GM12878 (cell line): Measurements from ENCODE around the gene PLK1. TPM values are rescaled to one million over a fixed set of nuclear protein-coding genes. Genes with fewer than 3 reads are reported as not detected.

Experiments
- ATAC-seq: fragments of 200-7000 bp; cut with Tn5 transposase; 3 replicates; pipeline ENCODE4 v1.9.1; 2020; ENCODE audit warnings: mild to moderate bottlenecking, moderate library complexity
- BruUV-seq: library from RNA; stranded (reverse); fragments of 400-500 nt; replicated peaks from 2 replicates; lab custom pipeline; 2021; lab: Mats Ljungman, UMichigan
- CTCF ChIA-PET: fragments of 300-600 bp; sonication (Branson Sonifier 250); formaldehyde crosslinking; extraction: SDS; loops from one replicate; lab custom pipeline; 2021; ENCODE audit warnings: inconsistent platforms; lab: Yijun Ruan, JAX
- POLR2A ChIA-PET: fragments of 350-600 bp; formaldehyde crosslinking; extraction: SDS; loops from one replicate; lab custom pipeline; 2021; ENCODE audit warnings: inconsistent platforms; lab: Charles Lee
- RAD21 ChIA-PET: fragments of 300-600 bp; sonication (Branson Sonifier 250); formaldehyde crosslinking; loops from one replicate; lab custom pipeline; 2023; ENCODE audit warnings: antibody characterized with exemption; ENCODE audit not compliant: unreplicated experiment; lab: Charles Lee
- SMC1A ChIA-PET: fragments of 300-600 bp; sonication (Branson Sonifier 250); formaldehyde crosslinking; loops from one replicate; lab custom pipeline; 2023; ENCODE audit not compliant: unreplicated experiment, uncharacterized antibody; lab: Charles Lee
- DNase-seq: peaks from one replicate; pipeline ENCODE4 v3.0.0-alpha.2; 2011; ENCODE audit warnings: low read depth, low spot score
- FAIRE-seq: peaks from 3 replicates; lab custom pipeline; 2011; peaks lifted over from hg19 to GRCh38; lab: Jason Lieb, UNC
- H2AFZ ChIP-seq: 2 replicates; pipeline ENCODE4 v1.6.0; 2011; ENCODE audit warnings: low read depth, low read length, control low read depth; ENCODE audit not compliant: control insufficient read depth
- H3K27ac ChIP-seq: 2 replicates; pipeline ENCODE4 v1.5.1; 2011; ENCODE audit warnings: control low read depth; ENCODE audit not compliant: control insufficient read depth, insufficient read depth
- H3K27me3 ChIP-seq, 2 experiments: replicated peaks in 1 of 2; 2 replicates each; pipeline versions ENCODE4 v1.6.0 to v1.6.1; 2011; ENCODE audit warnings: low read length in 1 of 2; ENCODE audit not compliant: control insufficient read depth in 2 of 2, insufficient read depth in 2 of 2
- H3K36me3 ChIP-seq, 2 experiments: 2 replicates each; pipeline ENCODE4 v1.5.1; 2011; ENCODE audit warnings: low read length in 1 of 2; ENCODE audit not compliant: control insufficient read depth in 2 of 2, insufficient read depth in 2 of 2
- H3K4me1 ChIP-seq: 2 replicates; pipeline ENCODE4 v1.6.1; 2011; ENCODE audit warnings: mild to moderate bottlenecking, low read length, moderate library complexity, mixed read lengths; ENCODE audit not compliant: control insufficient read depth, insufficient read depth
- H3K4me2 ChIP-seq: 2 replicates; pipeline ENCODE4 v1.6.0; 2011; ENCODE audit warnings: control low read depth; ENCODE audit not compliant: control insufficient read depth, insufficient read depth
- H3K4me3 ChIP-seq: fragments of 200-600 bp; sonication (generic); 2 replicates; pipeline ENCODE4 v1.5.1; 2016
- H3K79me2 ChIP-seq: 2 replicates; pipeline ENCODE4 v1.6.0; 2011; ENCODE audit warnings: low read length; ENCODE audit not compliant: control insufficient read depth, insufficient read depth
- H3K9ac ChIP-seq: 2 replicates; pipeline ENCODE4 v1.8.0; 2011; ENCODE audit warnings: low read length, control low read depth, mixed read lengths; ENCODE audit not compliant: control insufficient read depth, insufficient read depth
- H3K9me3 ChIP-seq: replicated peaks from 3 replicates; pipeline ENCODE4 v1.5.1; 2011; ENCODE audit warnings: mild to moderate bottlenecking, low read length; ENCODE audit not compliant: control insufficient read depth, insufficient read depth
- H4K20me1 ChIP-seq: 2 replicates; pipeline ENCODE4 v1.6.0; 2011; ENCODE audit not compliant: control insufficient read depth, insufficient read depth
- ATF7 ChIP-seq: fragments of 450-650 bp; IDR thresholded peaks from 2 replicates; pipeline ENCODE4 v1.6.1; 2016; ENCODE audit warnings: low read depth, mild to moderate bottlenecking
- KDM1A ChIP-seq: fragments of 200-600 bp; sonication (generic); IDR thresholded peaks from 2 replicates; pipeline ENCODE4 v1.6.1; 2016; ENCODE audit warnings: borderline replicate concordance
- MLLT1 ChIP-seq: fragments of 450-650 bp; IDR thresholded peaks from 2 replicates; pipeline ENCODE4 v1.6.1; 2016; ENCODE audit warnings: mild to moderate bottlenecking
- RBBP5 ChIP-seq: fragments of 200-600 bp; sonication (generic); conservative IDR thresholded peaks from 2 replicates; pipeline ENCODE4 v1.6.1; 2016
- SP1 ChIP-seq: IDR thresholded peaks from one replicate; pipeline ENCODE4 v1.6.1; 2011; ENCODE audit warnings: low read depth, low read length
- YY1 ChIP-seq: IDR thresholded peaks from 2 replicates; pipeline ENCODE4 v1.6.1; 2011; ENCODE audit warnings: low read depth, mild to moderate bottlenecking, low read length
- WGBS: methylation state at CpG from one replicate; pipeline ENCODE4 v1.1.6; 2016; ENCODE audit warnings: low lambda C conversion rate; ENCODE audit not compliant: insufficient replicate concordance, insufficient coverage; ENCODE audit errors: missing lambda C conversion rate; 5-methylcytosine and 5-hydroxymethylcytosine counted together
- in situ Hi-C: fragments of 300-500 bp; cut with MboI; formaldehyde crosslinking; loops from 9 replicates; pipeline ENCODE4 v1.14.3; 2018; ENCODE audit warnings: mixed read lengths
- intact Hi-C: fragments of 100-400 bp; cut with micrococcal nuclease; formaldehyde crosslinking; loops from one replicate; pipeline ENCODE4 v1.14.2; 2022; ENCODE audit not compliant: unreplicated experiment
- polyA plus RNA-seq, 11 experiments: library from polyadenylated mRNA; depleted of rRNA in 4 of 11; unstranded in 6 of 11; stranded (reverse) in 5 of 11; fragments of >200 nt; fragmentation: Nextera tagmentation in 4 of 11; fragmentation: Illumina TruSeq in 1 of 11; extraction: Ambion mirVana in 4 of 11; extraction: Trizol in 1 of 11; gene quantifications; 1 replicate in 1 of 11; 2 replicates in 10 of 11; pipeline versions ENCODE4 v1.2.1 to v1.2.3, GENCODE V29; 2011 to 2016; ENCODE audit warnings: inconsistent platforms in 2 of 11, missing spikeins in 2 of 11, low read depth in 1 of 11
- total RNA-seq, 4 experiments: library from RNA; depleted of rRNA in 3 of 4; stranded (reverse); fragments of >200 nt in 3 of 4; fragmentation: Illumina TruSeq in 1 of 4; extraction: Trizol in 1 of 4; gene quantifications; 2 replicates each; pipeline versions ENCODE4 v1.2.1 to v1.2.3, GENCODE V29; 2013 to 2021

PLK1 gene
- total and polyA plus RNA-seq, 10 of the 15 experiments (the other 5 are each of a cell fraction or from before 2014, with no cell fraction given) = 11.3 to 191 (median 84.5) TPM

- no peaks in the 10 kb centered on the region for H4K20me1 ChIP-seq
- POLR2A ChIA-PET = no interaction called here
- intact Hi-C loops (no loop called here), in situ Hi-C loops (no loop called here)
- H3K4me3 ChIP-seq = no peak overlapping the region
- H2AFZ ChIP-seq = peak overlapping the region; percentile 42
- RAD21 ChIA-PET = no interaction called here
- peaks cover 0 to 7% of the 10 kb centered on the region in 2 experiments; a peak in 3 of 4 replicates for H3K36me3 ChIP-seq
- ATAC-seq (peak; percentile 62), DNase-seq (no peak), FAIRE-seq (no peak)
- no peaks in the 10 kb centered on the region for H3K9me3 ChIP-seq
- H3K4me2 ChIP-seq = no peak overlapping the region; the same call in 1 of the 2 replicates
- no peaks in the 10 kb centered on the region for H3K27me3 ChIP-seq
- no peak overlapping the region for H3K27ac ChIP-seq
- CTCF ChIA-PET = interaction anchor here (0.5 to 0.9 kb wide), 2 partner anchors 15 to 63 kb away, joined by 3 read pairs; no protein-coding TSS in a partner anchor
- TF ChIP-seq SP1 (peak; percentile 82), YY1 (0 out of 2 replicates have a peak, but pooled peaks have one; percentile 33), MLLT1 (no peak)
- H3K79me2 ChIP-seq = no peaks in the 10 kb centered on the region
- no TSS peak for BruUV-seq
- H3K9ac ChIP-seq = no peak overlapping the region
- SMC1A ChIA-PET = no interaction called here
- 64% methylated on average over 32 of the region's 32 CpGs for WGBS
- peaks cover 7% of the 10 kb centered on the region; the same call in 1 of the 2 replicates for H3K4me1 ChIP-seq
These were observed 16.1 kb downstream of the PLK1 start for GRCh38 chr16:23694644-23695373.

GRCh38 chr16:23695756-23696155, 17.1 kb downstream of the PLK1 start:
- ATAC-seq (no peak), FAIRE-seq (no peak), DNase-seq (no peak)
- intact Hi-C loops = no loop called here
- Histone ChIP-seq H3K4me3 (no peak overlapping the region), H3K79me2 (no peaks in the 10 kb centered on the region), H4K20me1 (no peaks in the 10 kb centered on the region), H3K36me3 (peaks cover 0 to 3% of the 10 kb centered on the region in 2 experiments; a peak in 3 of 4 replicates), H3K9me3 (no peaks in the 10 kb centered on the region), H3K9ac (no peak overlapping the region), H3K27ac (no peak overlapping the region), H3K4me2 (no peak overlapping the region), H3K4me1 (peaks cover 7% of the 10 kb centered on the region; the same call in 1 of the 2 replicates), H2AFZ (no peak overlapping the region), H3K27me3 (no peaks in the 10 kb centered on the region)
- no TSS peak for BruUV-seq
- SMC1A ChIA-PET = no interaction called here
- POLR2A ChIA-PET = no interaction called here
- in situ Hi-C loops = no loop called here
- TF ChIP-seq ATF7 (no peak), KDM1A (no peak), RBBP5 (no peak)
- CTCF ChIA-PET = no interaction called here
- RAD21 ChIA-PET = no interaction called here
- 86% methylated on average over 11 of the region's 11 CpGs for WGBS
